Hindlimb muscle (tissue), 1 donor: ENCODE data around the gene ST6GALNAC6. TPM values are rescaled to one million over a fixed set of nuclear protein-coding genes. Genes with fewer than 3 reads are reported as not detected.
"Not testable (repeated sequence)": the region's sequence is repeated elsewhere in the genome, so short reads cannot be mapped to it uniquely, and the experiment has no call there.

ENCODE experiments used
- DNase-seq: peaks from one replicate; pipeline ENCODE4 v3.0.0-alpha.2; 2013
- polyA plus RNA-seq: library from polyadenylated mRNA; unstranded; fragments of 120-200 nt; gene quantifications from one replicate; pipeline ENCODE4 v1.2.1, GENCODE V29; 2013; ENCODE audit not compliant: insufficient read length

ST6GALNAC6 gene
- polyA plus RNA-seq, 1 donor: 70.5 TPM

GRCh38 chr9:127872369-127873222 lies 26.8 kb downstream of the ST6GALNAC6 start:
- no peak for DNase-seq

- DNase-seq: no peak
Observed at GRCh38 chr9:127871531-127871930, 27.9 kb downstream of the ST6GALNAC6 start.

GRCh38 chr9:127870887-127871286 lies 28.5 kb downstream of the ST6GALNAC6 start:
- DNase-seq: no peak

- DNase-seq: not testable (repeated sequence)
Observed at GRCh38 chr9:127870153-127870491, 29.3 kb downstream of the ST6GALNAC6 start.

GRCh38 chr9:127869310-127870152 lies 29.9 kb downstream of the ST6GALNAC6 start:
- DNase-seq: peak; percentile 82

GRCh38 chr9:127868278-127868902 lies 31.0 kb downstream of the ST6GALNAC6 start:
- DNase-seq: no peak

- DNase-seq: no peak
Observed at GRCh38 chr9:127867356-127868277, 31.8 kb downstream of the ST6GALNAC6 start.

GRCh38 chr9:127866535-127866934 lies 32.9 kb downstream of the ST6GALNAC6 start:
- DNase-seq: no peak

- DNase-seq: no peak
Observed at GRCh38 chr9:127865645-127866464, 33.5 kb downstream of the ST6GALNAC6 start.

GRCh38 chr9:127863191-127863621 lies 36.2 kb downstream of the ST6GALNAC6 start:
- no peak for DNase-seq

GRCh38 chr9:127862075-127863011 lies 37.1 kb downstream of the ST6GALNAC6 start:
- peak; percentile 63 for DNase-seq

GRCh38 chr9:127860779-127861178 lies 38.6 kb downstream of the ST6GALNAC6 start:
- no peak for DNase-seq

GRCh38 chr9:127860260-127860659 lies 39.1 kb downstream of the ST6GALNAC6 start:
- DNase-seq: no peak

GRCh38 chr9:127858041-127858512 lies 41.3 kb downstream of the ST6GALNAC6 start:
- no peak for DNase-seq

GRCh38 chr9:127857278-127857677 lies 42.1 kb downstream of the ST6GALNAC6 start:
- no peak for DNase-seq

- no peak for DNase-seq
Observed at GRCh38 chr9:127856729-127857116, 42.7 kb downstream of the ST6GALNAC6 start.

- no peak for DNase-seq
Observed at GRCh38 chr9:127856094-127856728, 43.2 kb downstream of the ST6GALNAC6 start.

GRCh38 chr9:127855522-127855921 lies 43.9 kb downstream of the ST6GALNAC6 start:
- DNase-seq: no peak

GRCh38 chr9:127854960-127855359 lies 44.4 kb downstream of the ST6GALNAC6 start:
- DNase-seq: no peak
